MM.1S (cell line): ENCODE measurements around the gene IQGAP2.

ENCODE experiments used
- DNase-seq: peaks from one replicate; pipeline ENCODE4 v3.0.0-alpha.2; 2015
- H2AFZ ChIP-seq: fragments of 300-600 bp; sonication (generic); 2 replicates; pipeline ENCODE4 v1.6.0; 2016; ENCODE audit warnings: antibody characterized with exemption, low read length
- H3F3A ChIP-seq: fragments of 300-600 bp; sonication (generic); 2 replicates; pipeline ENCODE4 v1.6.1; 2016; ENCODE audit warnings: mild to moderate bottlenecking, antibody characterized with exemption, low read length, moderate library complexity, mixed read lengths; ENCODE audit not compliant: insufficient read depth
- H3K27ac ChIP-seq: fragments of 300-600 bp; sonication (generic); 2 replicates; pipeline ENCODE4 v1.5.1; 2016; ENCODE audit warnings: mild to moderate bottlenecking, low read length
- H3K27me3 ChIP-seq: fragments of 300-600 bp; sonication (generic); replicated peaks from 2 replicates; pipeline ENCODE4 v1.6.0; 2016; ENCODE audit warnings: low read length; ENCODE audit not compliant: insufficient read depth
- H3K36me3 ChIP-seq: fragments of 300-600 bp; sonication (generic); replicated peaks from 2 replicates; pipeline ENCODE4 v1.6.1; 2016; ENCODE audit warnings: mild to moderate bottlenecking, low read length, mixed read lengths; ENCODE audit not compliant: insufficient read depth
- H3K4me1 ChIP-seq: fragments of 300-600 bp; sonication (generic); 2 replicates; pipeline ENCODE4 v1.6.1; 2016; ENCODE audit warnings: low read length, mixed read lengths
- H3K4me2 ChIP-seq: fragments of 300-600 bp; sonication (generic); 2 replicates; pipeline ENCODE4 v1.6.0; 2016; ENCODE audit warnings: low read depth, low read length
- H3K4me3 ChIP-seq: fragments of 300-600 bp; sonication (generic); 2 replicates; pipeline ENCODE4 v1.5.1; 2016; ENCODE audit warnings: low read length, mixed read lengths
- H3K79me2 ChIP-seq: fragments of 300-600 bp; sonication (generic); 2 replicates; pipeline ENCODE4 v1.6.1; 2016; ENCODE audit warnings: mixed run types, low read length, mixed read lengths
- H3K9ac ChIP-seq: fragments of 300-600 bp; sonication (generic); 2 replicates; pipeline ENCODE4 v1.6.1; 2016; ENCODE audit warnings: low read length, mixed read lengths
- H3K9me2 ChIP-seq: fragments of 300-600 bp; sonication (generic); replicated peaks from 2 replicates; pipeline ENCODE4 v1.6.1; 2016; ENCODE audit warnings: mild to moderate bottlenecking, low read length, mixed read lengths; ENCODE audit not compliant: insufficient read depth
- H3K9me3 ChIP-seq: fragments of 300-600 bp; sonication (generic); replicated peaks from 2 replicates; pipeline ENCODE4 v1.6.1; 2016; ENCODE audit warnings: mild to moderate bottlenecking, low read length, mixed read lengths; ENCODE audit not compliant: insufficient read depth
- H4K20me1 ChIP-seq: fragments of 300-600 bp; sonication (generic); 2 replicates; pipeline ENCODE4 v1.6.1; 2016; ENCODE audit warnings: mild to moderate bottlenecking, low read length, moderate library complexity, mixed read lengths; ENCODE audit not compliant: insufficient read depth
- EZH2 ChIP-seq: fragments of 300-600 bp; sonication (generic); optimal IDR thresholded peaks from 2 replicates; pipeline ENCODE3; 2017; ENCODE audit warnings: low read depth, mild to moderate bottlenecking, antibody characterized with exemption, low read length, mixed read lengths
- EZH2phosphoT487 ChIP-seq: fragments of 300-600 bp; sonication (generic); IDR thresholded peaks from 2 replicates; pipeline ENCODE4 v1.6.1; 2018; ENCODE audit warnings: antibody characterized with exemption, low read length
- TF ChIP-seq, protein P1 (sequence below): fragments of 300-600 bp; sonication (generic); IDR thresholded peaks from 2 replicates; pipeline ENCODE4 v1.5.1; 2016; ENCODE audit warnings: antibody characterized with exemption, low read length, mixed read lengths

IQGAP2 gene

DNA sequence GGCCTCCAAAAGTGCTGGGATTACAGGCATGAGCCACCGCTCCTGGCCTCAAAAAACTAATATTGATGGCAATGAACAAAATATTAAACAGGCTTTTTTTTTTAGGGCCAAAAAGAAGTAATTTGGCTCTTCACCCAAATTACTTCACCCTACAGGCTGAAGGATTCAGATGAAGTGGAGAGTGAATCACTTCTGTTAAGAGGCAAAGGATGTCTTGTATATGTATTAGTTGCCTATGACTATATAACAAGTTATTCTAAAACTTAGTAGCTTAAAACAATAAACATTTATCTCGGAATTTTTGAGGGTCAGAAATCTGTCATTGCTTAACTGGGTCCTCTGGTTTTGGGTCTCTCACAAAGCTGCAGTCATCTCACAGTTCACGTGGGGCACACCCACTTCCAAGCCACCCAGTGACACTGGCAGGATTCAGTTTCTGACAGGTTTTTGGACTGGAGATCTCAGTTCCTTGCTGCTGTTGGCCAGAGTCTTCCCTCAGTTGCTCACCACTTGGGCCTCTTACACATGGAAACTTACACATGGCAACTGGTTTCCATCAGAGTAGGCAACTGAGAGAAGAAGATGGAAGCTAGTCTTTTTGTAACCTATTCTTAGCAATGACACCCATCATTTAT, 66.7 kb downstream of the IQGAP2 start:
- H3F3A ChIP-seq, result no peaks in the 10 kb centered on the region
- H4K20me1 ChIP-seq, result no peaks in the 10 kb centered on the region
- H3K4me2 ChIP-seq, result no peak overlapping the region
- TF ChIP-seq, protein P1, sequence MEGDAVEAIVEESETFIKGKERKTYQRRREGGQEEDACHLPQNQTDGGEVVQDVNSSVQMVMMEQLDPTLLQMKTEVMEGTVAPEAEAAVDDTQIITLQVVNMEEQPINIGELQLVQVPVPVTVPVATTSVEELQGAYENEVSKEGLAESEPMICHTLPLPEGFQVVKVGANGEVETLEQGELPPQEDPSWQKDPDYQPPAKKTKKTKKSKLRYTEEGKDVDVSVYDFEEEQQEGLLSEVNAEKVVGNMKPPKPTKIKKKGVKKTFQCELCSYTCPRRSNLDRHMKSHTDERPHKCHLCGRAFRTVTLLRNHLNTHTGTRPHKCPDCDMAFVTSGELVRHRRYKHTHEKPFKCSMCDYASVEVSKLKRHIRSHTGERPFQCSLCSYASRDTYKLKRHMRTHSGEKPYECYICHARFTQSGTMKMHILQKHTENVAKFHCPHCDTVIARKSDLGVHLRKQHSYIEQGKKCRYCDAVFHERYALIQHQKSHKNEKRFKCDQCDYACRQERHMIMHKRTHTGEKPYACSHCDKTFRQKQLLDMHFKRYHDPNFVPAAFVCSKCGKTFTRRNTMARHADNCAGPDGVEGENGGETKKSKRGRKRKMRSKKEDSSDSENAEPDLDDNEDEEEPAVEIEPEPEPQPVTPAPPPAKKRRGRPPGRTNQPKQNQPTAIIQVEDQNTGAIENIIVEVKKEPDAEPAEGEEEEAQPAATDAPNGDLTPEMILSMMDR, result no peak
- TF ChIP-seq EZH2, result no peak
- TF ChIP-seq EZH2phosphoT487, result no peak
- no peaks in the 10 kb centered on the region for H3K4me1 ChIP-seq
- H3K9ac ChIP-seq, result no peak overlapping the region
- no peak overlapping the region for H2AFZ ChIP-seq
- peaks cover 61% of the 10 kb centered on the region for H3K79me2 ChIP-seq
- H3K4me3 ChIP-seq, result no peak overlapping the region
- H3K9me2 ChIP-seq, result no peaks in the 10 kb centered on the region
- H3K9me3 ChIP-seq, result no peaks in the 10 kb centered on the region
- H3K27ac ChIP-seq, result no peak overlapping the region
- H3K27me3 ChIP-seq, result no peaks in the 10 kb centered on the region
- DNase-seq, result no peak
- H3K36me3 ChIP-seq, result 0 out of 2 replicates have a peak, but pooled peaks cover under 1% of the 10 kb centered on the region

DNA sequence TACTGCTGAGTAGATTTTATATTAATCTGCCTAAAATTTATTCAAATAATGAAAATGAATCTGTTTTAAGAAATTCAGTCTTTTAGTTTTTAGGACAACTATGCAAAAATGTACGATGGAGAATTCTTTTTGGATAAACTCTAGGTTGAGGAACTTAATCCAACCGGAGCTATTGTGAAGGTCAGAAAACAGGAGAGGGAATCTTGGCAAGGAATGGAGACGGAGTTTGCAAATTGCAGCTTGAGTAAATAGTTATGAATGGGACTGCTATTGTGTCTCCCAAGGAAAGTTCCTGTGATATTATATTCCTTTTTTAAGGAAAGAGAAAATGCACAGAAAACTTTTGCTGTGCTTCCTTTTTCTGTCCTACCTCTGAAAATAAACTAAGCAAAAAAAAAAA, 67.9 kb downstream of the IQGAP2 start:
- Histone ChIP-seq H3K79me2 (peaks cover 73% of the 10 kb centered on the region), H4K20me1 (no peaks in the 10 kb centered on the region), H3K9ac (no peak overlapping the region), H3K9me2 (no peaks in the 10 kb centered on the region), H2AFZ (no peak overlapping the region), H3K4me1 (no peaks in the 10 kb centered on the region), H3K27me3 (no peaks in the 10 kb centered on the region), H3K9me3 (no peaks in the 10 kb centered on the region), H3K4me2 (no peak overlapping the region), H3K4me3 (no peak overlapping the region), H3F3A (no peaks in the 10 kb centered on the region), H3K27ac (no peak overlapping the region), H3K36me3 (no peaks in the 10 kb centered on the region)
- no peak for TF ChIP-seq EZH2phosphoT487
- no peak for TF ChIP-seq EZH2
- TF ChIP-seq, protein P1, result no peak
- no peak for DNase-seq

DNA sequence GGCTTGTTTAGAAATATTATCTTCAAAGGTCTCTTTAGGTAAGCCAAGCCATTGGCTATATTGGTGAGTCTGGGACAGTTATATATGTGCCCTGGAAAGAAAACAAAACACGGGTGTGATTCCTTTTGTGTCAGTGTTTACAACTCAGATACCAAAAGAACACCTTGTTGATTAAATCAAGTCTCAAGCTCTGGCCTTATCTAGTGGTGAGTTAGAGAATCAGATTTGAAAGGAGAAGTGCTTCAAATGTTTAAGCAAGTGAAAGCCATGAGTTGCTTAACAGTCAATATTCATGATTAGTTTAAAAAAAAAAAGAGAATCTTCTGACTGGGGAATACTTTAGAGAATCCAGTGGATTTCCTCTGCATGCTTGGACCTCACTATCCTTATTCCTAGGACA, 68.3 kb downstream of the IQGAP2 start:
- TF ChIP-seq, protein P1, result no peak
- no peak for TF ChIP-seq EZH2
- no peak for TF ChIP-seq EZH2phosphoT487
- peaks cover 77% of the 10 kb centered on the region for H3K79me2 ChIP-seq

More for the DNA sequence above, 68.3 kb downstream of the IQGAP2 start:
- Histone ChIP-seq H3K4me3 (no peak overlapping the region), H3K4me1 (no peaks in the 10 kb centered on the region), H4K20me1 (no peaks in the 10 kb centered on the region), H3K9me2 (no peaks in the 10 kb centered on the region), H3K36me3 (no peaks in the 10 kb centered on the region), H3K4me2 (no peak overlapping the region), H2AFZ (no peak overlapping the region), H3K9me3 (no peaks in the 10 kb centered on the region), H3K9ac (no peak overlapping the region), H3K27me3 (no peaks in the 10 kb centered on the region), H3F3A (no peaks in the 10 kb centered on the region), H3K27ac (no peak overlapping the region)
- no peak for DNase-seq
